NCI-H446 (cell line): ENCODE results near the gene MEGF6.
"Not testable (repeated sequence)": the region's sequence is repeated elsewhere in the genome, so short reads cannot be mapped to it uniquely, and the experiment has no call there.

ENCODE experiments used
- DNase-seq, 2 experiments: peaks; one replicate each; lab custom pipeline; 2025; lab: John Stamatoyannopoulos, UW

MEGF6 gene

DNA sequence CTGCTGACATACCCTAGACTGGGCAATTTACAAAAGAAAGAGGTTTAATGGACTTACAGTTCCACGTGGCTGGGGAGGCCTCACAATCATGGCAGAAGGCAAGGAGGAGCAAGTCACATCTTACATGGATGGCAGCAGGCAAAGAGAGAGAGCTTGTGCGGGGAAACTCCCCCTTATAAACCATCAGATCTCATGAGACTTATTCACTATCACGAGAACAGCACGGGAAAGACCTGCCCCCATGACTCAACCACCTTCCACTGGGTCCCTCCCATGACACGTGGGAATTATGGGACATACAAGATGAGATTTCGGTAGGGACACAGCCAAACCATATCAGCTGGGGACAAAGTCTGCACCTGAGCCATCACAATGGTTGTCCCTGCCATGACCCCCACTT is 35.8 kb downstream of the MEGF6 start:
- not testable (repeated sequence) for DNase-seq

DNA sequence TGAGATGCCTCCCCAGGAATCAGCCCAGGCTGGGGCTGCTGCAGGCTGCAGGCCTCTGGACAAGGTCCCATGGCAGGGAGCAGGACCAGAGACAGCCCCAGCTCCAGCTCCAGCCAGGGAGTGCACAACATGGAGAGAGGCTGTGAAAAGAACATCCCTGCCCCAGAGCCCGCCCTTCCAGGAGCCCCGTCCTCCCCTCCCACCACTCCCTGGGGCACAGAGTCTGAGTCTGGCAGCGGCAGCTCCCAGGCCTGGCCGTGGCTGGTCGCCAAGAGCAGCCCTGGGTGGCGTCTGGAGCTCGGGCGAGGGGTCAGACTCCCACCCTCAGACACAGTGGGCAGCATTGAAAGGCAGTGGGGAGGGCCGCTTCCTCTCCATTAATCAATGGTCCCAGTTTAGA is 37.8 kb downstream of the MEGF6 start:
- peak in 1 of 2 experiments; percentile 55 for DNase-seq

DNA sequence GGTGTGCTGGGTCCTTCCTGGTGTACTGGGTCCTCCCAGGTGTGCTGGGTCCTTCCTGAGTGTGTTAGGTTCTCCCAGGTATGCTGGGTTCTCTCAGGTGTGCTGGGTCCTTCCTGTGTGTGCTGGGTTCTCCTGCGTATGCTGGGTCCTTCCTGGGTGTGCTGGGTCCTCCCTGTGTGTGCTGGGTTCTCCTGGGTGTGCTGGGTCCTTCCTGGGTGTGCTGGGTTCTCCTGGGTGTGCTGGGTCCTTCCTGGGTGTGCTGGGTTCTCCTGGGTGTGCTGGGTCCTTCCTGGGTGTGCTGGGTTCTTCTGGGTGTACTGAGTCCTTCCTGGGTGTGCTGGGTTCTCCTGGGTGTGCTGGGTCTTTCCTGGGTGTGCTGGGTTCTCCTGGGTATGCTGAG is 38.7 kb downstream of the MEGF6 start:
- DNase-seq, result not testable (repeated sequence)

DNA sequence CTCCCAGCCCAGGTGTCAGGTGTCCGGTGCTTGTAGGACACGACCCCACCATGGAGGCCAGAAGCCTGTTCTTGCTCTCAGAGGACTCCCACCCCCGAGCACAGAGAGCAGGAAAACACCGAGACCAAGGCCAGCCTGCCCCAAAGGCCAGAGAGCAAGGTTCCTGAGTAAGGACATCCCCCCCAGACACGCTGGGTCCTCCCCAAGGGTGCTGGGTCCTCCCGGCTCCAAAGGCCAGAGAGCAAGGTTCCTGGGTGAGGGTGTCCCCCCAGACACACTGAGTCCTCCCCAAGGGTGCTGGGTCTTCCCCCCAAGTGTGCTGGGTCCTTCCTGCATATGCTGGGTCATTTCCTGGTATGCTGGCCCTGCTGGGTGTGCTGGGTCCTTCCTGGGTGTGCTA is 40.0 kb downstream of the MEGF6 start:
- DNase-seq, result no peak

DNA sequence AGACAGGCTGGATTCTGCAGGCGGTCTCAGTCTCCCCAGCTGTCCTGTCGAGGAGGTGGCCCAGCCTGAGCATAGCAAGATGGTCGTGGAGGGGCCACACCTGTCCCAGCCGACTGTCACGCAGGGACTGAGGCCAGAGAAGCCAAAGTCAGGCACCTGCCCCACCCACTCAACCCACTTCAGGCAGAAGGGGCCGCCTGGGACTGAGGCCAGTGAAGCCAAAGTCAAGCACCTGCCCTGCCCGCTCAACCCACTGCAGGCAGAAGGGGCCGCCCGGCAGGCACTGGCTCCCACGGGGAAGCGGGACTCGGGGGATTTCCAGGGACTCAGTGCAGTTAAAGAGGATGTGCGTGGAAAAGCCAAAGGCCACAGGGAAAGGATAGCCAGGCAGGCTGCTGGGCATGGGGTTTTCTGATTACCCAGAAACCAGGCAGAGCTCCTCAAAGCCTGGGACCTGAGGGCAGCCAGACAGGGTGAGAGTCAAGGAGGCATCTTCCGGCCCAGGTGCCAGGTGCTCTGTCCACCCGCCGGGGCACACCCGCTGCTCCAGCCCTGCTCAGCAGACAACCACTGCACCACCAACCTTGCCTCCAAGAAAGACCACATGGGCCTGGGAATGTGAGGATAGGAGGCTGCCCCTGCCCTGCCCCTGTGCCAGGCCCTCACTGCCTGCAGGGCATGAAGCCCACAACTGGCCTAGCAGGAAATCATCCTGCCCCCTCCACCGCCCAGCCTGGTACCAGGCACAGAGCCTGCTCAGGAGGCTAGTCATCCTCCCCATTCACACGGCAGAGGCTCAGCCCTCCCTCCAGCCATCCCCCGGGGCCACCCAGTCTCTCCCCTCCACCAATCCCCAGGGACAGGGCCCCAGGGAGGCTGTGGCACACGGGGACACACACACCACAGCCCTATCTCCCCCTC is 41.0 kb downstream of the MEGF6 start:
- no peak for DNase-seq

DNA sequence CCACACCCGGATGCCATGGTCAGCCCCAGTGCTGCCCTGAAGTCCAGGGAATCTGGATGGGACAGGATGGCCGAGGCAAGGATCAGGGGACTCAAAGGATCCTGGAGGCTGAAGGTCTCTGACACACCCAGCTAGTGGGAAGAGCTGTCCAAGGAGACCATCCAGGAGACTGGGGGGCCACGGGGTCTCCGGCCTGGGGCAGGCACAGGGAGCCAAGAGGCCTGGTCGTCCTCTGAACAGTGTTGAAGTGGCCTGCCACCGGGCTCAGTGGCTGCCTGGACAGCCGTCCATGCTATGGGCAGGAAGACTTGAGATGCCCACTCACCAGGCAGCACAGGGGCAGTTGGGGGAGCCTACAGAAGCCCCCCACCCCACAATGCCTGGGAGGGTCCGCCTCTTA is 41.9 kb downstream of the MEGF6 start:
- DNase-seq, result no peak

DNA sequence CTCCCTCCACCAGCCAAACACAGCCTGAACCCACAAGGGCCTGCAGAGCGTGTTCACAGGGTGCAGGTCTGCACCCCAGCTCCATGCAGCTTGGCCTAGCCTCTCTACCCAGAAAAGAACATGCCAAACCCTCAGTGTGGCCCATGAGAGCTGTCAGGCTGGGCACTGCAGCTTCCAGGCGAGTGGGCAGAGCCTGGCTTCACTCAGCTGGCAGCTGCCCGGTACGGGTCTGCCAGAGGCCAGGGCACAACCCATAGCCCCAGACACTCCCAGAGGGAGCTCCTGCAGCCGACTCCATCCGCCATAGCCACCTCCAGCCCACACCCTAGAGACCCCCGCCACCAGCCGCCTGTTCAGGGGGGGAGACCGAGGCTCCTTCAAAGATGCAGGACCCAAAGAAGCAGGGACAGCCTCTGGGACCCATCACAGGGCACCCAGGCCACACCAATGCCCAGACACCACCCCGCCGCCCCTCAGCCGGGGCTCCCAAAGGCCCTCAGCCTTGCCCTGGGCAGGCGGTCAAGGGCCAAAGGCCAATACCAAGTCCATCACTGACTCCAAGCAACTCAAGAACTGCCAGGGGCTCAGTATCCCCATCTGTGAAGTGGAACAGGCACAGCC is 42.4 kb downstream of the MEGF6 start:
- DNase-seq, result no peak

DNA sequence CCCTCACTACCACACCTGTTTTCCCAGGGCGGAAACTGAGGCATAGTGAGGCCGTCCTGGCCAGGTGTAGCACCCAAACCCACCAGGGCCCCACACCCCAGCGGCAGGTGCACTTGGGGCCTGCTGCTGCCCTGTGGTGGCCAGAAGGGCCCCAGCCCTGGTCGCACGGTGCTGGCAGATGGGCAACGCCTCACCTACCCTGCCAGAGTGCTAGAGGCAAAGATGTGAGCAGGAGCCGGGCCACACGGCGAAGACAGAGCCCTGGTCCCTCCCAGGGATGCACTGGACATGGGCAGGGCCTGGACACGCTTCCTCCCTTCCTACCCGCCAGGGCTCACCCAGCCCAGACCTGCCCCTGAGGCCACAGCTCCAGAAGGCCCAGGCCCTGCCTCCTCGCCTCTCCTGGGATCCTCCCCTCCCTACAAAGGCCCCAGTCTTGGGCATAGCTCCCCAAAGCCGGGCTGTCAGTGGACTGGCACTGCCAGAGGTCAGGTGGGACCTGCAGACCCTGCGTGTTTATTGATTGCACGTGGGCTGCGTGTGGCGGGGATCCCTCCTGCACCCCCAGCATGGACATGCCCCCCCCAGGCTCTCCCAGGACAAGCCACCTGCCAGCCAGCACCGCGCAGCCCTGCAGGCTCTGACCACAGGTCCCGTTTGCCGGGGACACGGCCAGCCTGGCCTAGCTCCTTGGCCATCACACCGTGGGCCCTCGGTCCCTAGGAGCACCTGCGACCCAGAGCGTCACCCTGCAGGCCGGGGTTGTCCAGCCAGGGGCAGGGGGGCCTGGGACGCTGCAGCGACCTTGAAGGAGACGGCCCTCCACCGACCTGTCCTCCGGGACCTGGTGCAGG is 44.1 kb downstream of the MEGF6 start:
- DNase-seq, result no peak

DNA sequence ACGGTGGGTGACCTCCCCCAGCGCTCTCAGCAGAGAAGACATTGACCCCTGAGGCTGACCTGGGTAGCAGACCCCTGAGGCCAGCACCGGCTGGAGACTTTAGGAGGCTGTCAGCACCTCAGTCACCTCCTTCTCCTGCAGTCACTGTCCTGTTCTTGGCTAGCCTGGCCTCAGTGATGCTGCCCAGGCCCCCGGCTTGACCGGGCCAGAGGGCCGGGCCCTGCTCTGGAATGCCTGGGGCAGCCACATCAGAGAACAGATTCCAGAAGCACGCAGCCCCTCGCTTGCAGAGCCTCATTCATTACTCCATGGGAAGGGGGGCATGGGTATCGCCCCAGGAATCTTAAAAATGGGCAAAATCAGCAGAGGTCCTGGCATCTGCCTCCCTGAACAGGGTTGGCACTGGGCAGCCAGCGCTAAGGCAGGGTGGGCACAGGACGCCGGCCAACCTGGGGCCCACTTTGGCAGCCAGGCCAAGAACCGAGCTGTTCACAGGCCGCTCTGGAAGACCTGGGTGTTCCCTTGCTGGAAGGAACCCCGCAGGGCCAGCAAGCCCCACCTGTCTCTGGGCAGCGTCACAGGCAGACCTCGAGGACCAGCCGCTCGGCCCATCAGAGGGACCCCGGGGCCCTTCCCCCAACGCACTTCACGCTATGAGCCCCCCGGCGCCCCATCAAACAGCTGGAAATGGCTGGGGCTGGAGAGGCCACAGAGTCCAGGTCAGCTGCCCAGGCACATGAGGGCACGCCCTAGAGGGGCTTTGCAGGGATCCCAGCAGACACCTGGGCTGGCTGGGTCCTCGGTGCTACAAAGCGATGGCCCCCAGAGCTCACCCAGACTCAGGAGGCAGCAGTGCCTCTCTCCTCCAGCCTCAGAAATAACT is 45.1 kb downstream of the MEGF6 start:
- DNase-seq, result no peak

DNA sequence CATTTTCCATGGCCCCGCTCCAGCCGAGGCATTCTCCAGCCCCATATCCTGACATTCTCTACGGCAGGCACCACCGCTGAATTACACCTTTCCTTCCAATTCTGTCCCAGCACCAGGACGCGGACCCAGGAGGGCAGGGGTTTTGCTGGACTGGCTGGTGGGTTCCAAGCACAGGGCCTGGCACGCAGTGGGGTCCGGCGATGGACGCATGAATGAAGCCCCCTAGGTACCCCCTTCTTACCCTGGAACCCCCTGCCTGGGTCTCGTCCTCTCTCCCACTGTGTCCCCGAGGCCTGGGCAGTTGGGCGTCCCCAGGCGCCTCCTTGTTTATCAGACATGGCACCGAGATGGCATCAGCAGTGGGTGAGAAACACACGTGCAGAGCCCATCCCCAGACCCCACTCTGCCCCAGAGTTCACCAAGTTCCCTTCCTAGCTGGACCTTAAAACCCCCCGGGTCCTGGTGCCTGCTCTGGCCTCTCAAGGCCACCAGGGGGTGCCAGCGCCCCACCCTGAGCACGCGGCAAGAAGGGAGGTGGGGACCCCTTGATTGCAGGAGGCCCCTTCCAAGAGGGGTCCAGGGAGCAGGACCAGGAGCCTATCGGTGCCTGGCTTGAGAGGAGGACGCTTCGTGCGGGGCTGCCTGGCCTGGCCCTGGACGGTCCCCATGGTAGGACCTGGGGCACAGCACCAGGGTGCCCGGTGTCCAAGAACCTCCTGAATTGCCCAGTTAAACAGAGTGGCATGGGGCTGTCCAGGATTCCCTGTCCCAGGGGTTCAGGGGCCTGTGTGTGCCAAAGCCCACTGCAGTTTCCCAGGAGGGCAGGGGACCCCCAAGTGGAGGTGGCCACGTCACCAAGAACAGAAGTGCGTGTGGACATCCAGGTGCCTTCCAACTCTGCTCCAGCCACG is 46.1 kb downstream of the MEGF6 start:
- peak in 1 of 2 experiments; percentile 15 for DNase-seq

DNA sequence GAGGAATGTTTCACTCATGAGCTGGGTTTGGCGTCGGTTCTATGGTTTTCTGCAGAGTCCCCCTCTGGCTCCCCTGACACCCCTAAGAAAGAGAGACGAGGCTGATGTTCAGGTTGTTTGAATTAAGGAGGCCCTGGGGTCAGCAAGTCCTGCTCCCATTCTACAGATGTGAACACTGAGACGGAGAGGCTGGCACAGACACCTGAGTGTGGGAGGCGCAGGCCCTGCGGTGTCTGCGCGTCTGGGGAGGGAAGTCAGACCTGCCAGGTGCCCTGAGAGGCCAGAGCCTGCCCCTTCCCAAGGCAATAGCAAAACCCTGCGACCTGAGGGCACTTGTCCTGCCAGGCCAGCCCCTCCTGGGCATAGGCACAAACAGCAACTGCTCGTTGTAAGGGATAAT is 47.7 kb downstream of the MEGF6 start:
- DNase-seq, result no peak

DNA sequence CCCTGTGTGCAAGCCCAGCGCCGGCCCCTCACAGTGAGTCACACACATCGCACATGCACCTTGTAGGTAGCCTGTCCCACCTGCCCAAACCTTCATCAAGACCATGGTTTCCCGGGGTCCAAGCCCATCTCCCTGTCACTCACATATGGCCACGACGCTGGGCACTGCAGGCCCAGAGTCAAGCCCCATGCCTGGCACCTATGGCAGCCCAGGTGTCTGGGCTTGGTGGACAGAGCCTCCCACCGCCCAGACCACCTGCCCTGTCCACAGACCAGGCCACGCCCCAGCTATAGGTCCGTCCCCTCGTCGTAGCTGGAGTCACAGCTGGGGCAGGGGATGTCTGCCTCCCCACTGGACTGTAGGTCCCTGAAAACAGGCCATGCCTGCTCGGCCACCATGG is 48.2 kb downstream of the MEGF6 start:
- DNase-seq, result no peak

DNA sequence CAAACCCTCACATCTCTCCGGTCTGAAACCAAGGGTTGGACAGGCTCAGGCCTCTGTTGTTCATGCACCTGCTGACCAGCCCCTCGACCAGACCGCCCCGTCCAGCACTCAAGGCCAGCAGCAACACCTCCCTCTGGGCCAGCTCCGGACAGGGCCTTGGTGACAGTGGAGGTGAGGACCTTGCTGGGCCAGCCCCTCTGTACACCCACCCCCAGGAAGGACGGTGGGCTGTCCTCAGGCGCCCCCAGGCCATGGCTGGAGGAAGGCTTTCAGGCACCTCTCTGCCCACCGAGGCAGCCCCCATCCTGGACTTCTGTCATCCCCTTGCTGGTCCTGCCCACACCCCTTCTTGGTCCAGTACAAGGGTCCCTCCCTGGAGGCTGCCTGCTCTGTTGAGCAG is 48.6 kb downstream of the MEGF6 start:
- no peak for DNase-seq

DNA sequence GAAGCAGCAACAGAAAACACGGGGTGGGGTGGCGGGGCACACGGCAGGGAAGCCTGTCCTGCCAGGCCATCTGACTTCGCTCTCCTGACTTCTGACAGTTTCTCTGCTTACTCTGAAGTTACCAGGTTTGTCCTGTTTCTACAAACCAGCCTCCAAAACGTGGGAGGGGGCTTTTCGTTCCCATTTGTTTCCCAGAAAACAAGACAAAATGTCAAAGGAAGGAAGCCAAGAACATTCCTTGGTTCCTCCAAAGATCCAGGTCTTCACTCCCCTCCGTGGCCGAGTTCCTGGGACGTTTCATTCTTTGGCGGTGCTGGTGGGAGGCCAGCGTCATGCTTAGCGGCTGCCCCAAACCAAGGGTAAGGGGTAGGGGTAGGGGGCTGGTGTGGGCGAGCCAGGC is 49.6 kb downstream of the MEGF6 start:
- no peak for DNase-seq

DNA sequence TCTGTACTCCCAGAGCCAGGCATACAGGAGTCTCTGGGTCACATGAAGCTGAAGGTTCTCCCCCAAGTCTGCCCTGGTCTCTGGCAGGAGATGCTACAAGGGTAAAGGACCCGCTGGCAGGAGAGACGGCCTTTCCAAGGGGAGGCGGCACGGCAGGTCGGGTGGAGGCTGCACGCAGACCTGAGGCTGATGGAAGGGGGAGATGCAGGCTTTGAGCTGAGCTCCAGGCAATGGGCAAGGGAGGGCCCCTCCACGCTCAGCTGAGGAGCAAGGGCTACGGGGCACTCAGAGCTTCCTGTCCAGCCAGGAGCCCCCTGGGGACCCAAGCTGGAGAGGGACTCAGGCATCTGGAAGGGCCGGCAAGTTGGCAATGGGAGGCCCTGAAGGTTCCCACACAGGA is 50.3 kb downstream of the MEGF6 start:
- DNase-seq, result no peak

DNA sequence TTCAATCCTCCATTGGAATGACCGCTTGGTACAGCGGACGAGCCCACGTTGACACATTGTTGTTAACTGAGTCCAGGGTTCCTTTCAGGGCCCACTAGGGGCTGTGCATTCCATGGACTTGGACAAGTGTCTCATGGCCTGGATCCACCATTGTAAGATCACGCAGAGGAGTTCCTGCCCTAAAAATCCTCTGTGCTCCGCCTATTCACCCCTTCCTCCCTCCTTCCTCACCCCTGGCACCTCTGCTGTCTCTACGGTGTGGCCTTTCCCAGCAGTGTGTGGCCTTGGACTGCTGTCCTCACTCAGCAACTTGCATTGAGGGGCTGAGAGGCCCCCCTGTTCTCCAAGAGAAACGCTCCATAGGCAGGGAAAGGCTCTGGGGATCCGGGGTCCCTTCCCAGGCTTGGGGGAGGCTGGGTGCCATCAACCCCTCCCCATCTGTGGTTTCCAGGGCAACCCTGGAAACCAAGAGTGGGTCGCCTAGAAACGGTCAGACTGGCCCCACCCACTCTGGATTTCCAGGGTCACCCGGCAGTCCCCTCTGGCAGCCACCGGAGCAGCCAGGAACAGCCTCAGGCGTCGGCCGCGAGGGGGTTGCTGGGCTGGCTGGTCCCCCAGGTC is 50.9 kb downstream of the MEGF6 start:
- DNase-seq, result no peak

DNA sequence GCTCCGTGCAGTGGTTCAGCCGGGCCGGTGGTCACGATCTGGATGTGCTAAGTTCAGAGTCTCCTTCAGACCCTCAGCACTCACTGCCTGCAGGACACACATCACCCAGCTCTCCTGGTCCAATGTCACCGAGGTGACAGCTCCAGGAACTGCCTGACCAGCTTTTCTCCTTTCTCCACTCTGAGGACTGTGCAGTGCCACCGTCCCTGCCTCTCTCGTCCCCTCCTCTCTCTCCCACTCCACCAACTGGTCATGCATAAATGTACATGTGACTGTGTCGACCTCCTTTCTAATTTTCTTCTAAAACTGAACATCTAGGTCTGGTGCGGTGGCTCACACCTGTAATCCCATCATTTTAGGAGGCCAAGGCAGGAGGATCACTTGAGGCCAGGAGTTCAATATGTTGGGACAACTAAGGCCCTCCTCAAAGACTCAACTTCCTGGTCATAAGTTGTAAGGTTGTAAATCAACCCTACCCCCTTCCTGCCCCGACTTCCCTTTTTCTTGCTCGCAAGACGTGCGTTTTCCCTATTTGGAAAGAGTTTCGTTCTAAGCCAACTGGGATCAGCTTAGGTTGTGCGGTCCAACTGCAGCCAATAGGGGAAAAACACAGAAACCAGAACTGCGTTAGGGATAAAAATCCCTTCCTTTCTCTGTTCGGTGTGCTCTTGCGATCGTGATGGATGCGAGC is 53.1 kb downstream of the MEGF6 start:
- no peak for DNase-seq

DNA sequence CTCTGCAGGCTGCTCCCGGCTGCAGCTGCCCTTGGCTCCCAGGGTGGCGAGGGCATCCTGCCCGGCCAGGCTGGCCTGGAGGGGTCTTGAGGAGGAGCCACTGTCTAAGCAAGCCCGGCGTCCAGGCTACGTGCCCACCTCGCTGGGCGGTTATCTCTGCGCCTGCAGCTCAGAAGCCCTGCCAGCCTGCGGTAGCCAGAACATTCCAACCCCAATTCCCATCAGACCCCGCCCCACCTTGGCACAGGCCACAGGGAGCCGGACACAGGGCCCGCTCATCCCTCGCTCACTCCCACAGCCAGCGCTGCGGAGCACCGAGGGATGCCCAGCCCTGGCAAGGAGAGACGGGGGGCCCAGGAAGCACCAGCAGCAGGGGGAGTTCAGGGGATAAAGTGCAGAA is 53.9 kb downstream of the MEGF6 start:
- DNase-seq, result no peak

DNA sequence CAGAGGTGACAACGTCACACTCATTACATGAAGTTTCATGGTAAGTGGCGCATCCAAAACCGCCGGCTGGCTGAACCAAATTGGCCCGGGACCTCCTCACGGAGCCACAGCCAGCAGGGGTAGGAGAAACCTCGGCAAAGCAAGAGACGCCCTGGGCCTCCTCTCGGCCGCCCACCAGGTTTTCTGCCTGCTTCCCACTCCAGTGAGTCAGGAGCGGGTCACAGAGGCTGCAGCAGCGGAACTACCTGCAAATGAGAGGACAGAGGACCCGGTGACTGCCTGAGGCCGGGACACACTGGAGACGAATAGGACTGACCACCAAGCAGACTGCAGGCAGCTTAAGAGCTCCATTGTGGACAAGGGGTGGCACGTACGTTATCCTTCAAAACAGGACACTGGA is 55.0 kb downstream of the MEGF6 start:
- no peak for DNase-seq
